Omental fat pad (tissue), 4 donors: ENCODE results near the gene ZNF107. TPM values are rescaled to one million over a fixed set of nuclear protein-coding genes. Genes with fewer than 3 reads are reported as not detected.

Source experiments
- ATAC-seq: fragments of 150-250 bp; one replicate; pipeline ENCODE4 v1.9.1; 2016; ENCODE audit warnings: mild to moderate bottlenecking, moderate library complexity; ENCODE audit not compliant: low FRiP score
- DNase-seq: peaks from one replicate; pipeline ENCODE4 v3.0.0-alpha.2; 2019; ENCODE audit warnings: low spot score
- CTCF ChIP-seq, 3 donors: fragments of 450-650 bp; IDR thresholded peaks; one replicate each; pipeline ENCODE4 v1.5.1; 2016 to 2017; ENCODE audit warnings: antibody characterized with exemption in 3 of 3, mild to moderate bottlenecking in 3 of 3, moderate library complexity in 2 of 3
- total RNA-seq, 4 donors: library from RNA; depleted of rRNA; stranded (reverse); fragments of >200 nt; gene quantifications; one replicate each; pipeline ENCODE4 v1.1.0, GENCODE V29; 2016

ZNF107 gene
- total RNA-seq, 4 donors from 2014 or later = 2.2 to 12.9 (median 3.7) TPM

- no peak for ATAC-seq
- no peak for TF ChIP-seq CTCF (IDR thresholded peaks at IDR 0.05)
- DNase-seq = no peak
Measured at GRCh38 chr7:64636386-64636785, 29.5 kb upstream of the ZNF107 start.

- no peak for ATAC-seq
- no peak for TF ChIP-seq CTCF (IDR thresholded peaks at IDR 0.05)
Measured at GRCh38 chr7:64637521-64638445, 28.1 kb upstream of the ZNF107 start.

GRCh38 chr7:64638822-64639221 lies 27.1 kb upstream of the ZNF107 start:
- DNase-seq (no peak), ATAC-seq (no peak)
- TF ChIP-seq CTCF (IDR thresholded peaks at IDR 0.05) = no peak

More at GRCh38 chr7:64637521-64638445, 28.1 kb upstream of the ZNF107 start:
- DNase-seq = no peak

DNA sequence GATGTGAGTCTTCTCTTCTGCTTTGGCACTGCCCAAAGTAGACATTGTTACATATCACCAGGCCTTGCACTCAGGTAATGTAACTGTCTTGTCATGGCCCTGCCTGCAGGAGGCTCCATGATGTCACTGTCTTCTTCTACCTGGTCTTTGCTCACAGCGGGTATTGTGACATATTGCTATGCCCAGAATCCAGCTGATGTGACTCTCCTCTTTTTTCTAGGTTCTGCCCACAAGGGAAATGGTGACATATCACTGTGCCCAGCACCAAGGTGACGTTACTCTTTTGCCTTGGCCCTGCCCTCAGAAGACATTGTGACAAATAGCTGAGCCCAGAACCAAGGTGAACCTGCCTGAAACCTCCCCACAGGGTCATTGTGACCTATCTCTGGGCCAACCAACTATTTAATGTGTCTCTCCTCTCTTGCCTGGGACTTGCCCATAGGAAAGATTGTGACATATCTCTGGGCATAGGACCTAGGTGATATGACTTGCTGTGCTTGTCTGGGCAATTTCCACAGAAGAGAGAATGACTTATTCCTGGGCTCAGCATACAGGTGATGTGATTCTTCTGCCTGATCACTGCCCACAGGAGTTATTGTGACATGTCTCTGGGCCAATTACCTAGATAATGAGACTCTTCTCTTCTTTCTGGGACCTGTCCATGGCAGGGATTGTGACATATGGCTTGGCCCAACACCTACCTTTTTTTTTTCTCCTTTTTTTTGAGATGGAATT lies 26.5 kb upstream of the ZNF107 start:
- no peak for DNase-seq
- TF ChIP-seq CTCF (IDR thresholded peaks at IDR 0.05) = no peak
- ATAC-seq = no peak

DNA sequence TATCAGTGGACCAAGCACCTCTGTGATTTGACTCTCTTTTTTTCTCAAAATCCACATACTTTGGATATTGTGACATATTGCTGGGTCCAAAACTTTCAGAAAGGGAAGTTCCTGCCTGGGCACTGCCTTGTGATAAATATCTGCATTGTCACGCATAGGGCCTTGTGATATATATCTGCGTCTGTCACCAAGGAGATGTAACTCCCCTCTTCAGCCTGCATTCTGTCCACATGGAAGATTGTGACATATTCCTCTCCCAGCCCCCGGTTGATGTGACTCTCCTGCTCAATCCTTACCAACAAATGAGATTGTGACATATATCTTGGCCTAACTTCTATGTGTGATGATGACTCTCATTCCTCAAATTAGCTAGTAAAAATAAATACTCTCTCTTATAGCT lies 25.4 kb upstream of the ZNF107 start:
- ATAC-seq (no peak), DNase-seq (no peak)
- no peak for TF ChIP-seq CTCF (IDR thresholded peaks at IDR 0.05)

DNA sequence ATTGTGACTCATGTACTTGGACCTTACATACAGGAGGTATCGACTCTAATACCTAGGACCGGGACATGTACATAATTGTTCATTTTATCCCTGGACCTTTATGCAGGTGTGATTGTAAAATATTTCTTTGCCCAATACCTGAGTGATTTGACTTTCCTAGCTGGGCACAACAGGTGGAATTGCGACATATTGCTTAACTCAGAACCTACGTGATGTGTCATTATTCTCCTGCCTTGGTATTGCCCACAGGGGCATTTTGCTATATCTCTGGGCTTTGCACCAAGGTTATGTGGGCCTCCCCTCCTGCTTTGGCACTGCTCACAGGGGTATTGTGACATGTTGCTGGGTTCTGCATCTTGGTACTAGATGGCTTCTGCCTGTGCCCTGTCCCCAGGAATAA lies 23.9 kb upstream of the ZNF107 start:
- DNase-seq (no peak), ATAC-seq (no peak)
- no peak for TF ChIP-seq CTCF (IDR thresholded peaks at IDR 0.05)
